HCT116 (cell line): ENCODE results near the gene TPPP2.

Experiments
- RAD21 ChIP-seq: IDR thresholded peaks from 2 replicates; pipeline ENCODE4 v1.6.1; 2012; ENCODE audit warnings: low read depth, mild to moderate bottlenecking
- TF ChIP-seq, protein P1 (sequence below), 3 experiments: fragments of 200-600 bp in 1 of 3; sonication (generic) in 1 of 3; IDR thresholded peaks in 2 of 3; conservative IDR thresholded peaks in 1 of 3; 2 replicates each; pipeline ENCODE4 v1.5.1; 2012 to 2017; ENCODE audit warnings: low read depth in 2 of 3, low read length in 2 of 3, antibody characterized with exemption in 1 of 3, borderline replicate concordance in 1 of 3, control low read depth in 1 of 3, mild to moderate bottlenecking in 1 of 3, mixed read lengths in 1 of 3, mixed run types in 1 of 3, moderate library complexity in 1 of 3; ENCODE audit not compliant: insufficient read depth in 1 of 3

- TF ChIP-seq, protein P1, sequence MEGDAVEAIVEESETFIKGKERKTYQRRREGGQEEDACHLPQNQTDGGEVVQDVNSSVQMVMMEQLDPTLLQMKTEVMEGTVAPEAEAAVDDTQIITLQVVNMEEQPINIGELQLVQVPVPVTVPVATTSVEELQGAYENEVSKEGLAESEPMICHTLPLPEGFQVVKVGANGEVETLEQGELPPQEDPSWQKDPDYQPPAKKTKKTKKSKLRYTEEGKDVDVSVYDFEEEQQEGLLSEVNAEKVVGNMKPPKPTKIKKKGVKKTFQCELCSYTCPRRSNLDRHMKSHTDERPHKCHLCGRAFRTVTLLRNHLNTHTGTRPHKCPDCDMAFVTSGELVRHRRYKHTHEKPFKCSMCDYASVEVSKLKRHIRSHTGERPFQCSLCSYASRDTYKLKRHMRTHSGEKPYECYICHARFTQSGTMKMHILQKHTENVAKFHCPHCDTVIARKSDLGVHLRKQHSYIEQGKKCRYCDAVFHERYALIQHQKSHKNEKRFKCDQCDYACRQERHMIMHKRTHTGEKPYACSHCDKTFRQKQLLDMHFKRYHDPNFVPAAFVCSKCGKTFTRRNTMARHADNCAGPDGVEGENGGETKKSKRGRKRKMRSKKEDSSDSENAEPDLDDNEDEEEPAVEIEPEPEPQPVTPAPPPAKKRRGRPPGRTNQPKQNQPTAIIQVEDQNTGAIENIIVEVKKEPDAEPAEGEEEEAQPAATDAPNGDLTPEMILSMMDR (IDR thresholded peaks at IDR 0.05 in 2 of 3, conservative IDR thresholded peaks at IDR 0.05 in 1 of 3; ENCODE audit: borderline replicate concordance in 1 of 3, insufficient read depth in 1 of 3, low read depth in 2 of 3, low read length in 2 of 3), result no peak
- no peak for TF ChIP-seq RAD21
Measured at GRCh38 chr14:21056520-21057163, 26.6 kb downstream of the TPPP2 start.
